ENCODE results near the gene RBBP8NL. TPM values are rescaled to one million over a fixed set of nuclear protein-coding genes. Genes with fewer than 3 reads are reported as not detected.
A peak's percentile ranks its signal among the peaks of the same experiment; 100 is the strongest.

The RBBP8NL gene
- total RNA-seq, 1 experiment from 2014 or later = not detected

DNA sequence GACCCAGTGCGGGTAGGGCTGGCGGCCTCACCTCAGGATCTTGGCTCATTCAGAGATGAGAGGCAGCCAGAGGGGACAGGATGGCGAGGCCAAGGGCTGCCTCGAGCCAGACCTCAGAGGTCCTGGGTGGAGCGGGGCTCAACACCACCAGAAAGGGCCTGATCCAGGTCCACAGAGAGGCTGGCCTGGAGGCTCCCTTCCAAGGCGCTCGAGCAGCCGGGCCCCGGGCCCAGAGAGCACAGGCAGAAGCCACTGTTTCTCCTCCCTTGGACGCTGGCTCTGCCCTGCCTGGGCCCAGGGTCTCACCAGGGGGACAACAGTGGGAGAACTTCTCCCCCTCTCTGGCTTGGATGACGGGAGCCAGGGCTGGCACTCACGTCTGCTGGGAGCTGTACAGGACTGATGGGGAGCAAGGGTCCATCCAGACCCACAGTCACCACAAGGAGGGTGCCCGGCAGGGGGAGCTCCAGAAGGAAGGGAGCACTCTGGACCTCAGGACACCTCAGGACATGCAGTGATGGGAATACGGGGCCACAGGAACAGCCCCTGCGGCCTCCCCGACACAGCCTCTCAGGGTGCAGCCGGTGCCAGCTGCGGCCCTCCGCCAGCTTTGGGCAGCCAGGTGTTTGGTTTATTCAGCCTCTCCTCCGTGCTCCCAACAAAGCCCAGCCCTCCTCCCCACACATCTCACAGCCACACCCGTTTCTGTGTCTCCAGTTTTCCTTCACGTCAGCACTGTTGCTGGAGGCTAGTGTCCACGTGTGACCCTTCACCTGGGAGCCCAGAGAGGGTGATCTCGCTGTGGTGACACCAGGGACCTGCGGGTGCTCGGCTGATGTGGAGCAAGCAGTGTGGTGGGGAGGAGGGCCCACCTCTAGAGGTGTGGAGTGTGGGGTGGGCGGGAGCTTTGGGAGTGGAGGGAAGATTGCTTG, 31.8 kb downstream of the RBBP8NL start:
- peaks cover 35% of the 10 kb centered on the region for H3K36me3 Mint-ChIP-seq (ENCODE audit: insufficient read depth, unreplicated experiment)
- CTCF ChIA-PET = interaction anchor here (0.6 to 1.4 kb wide), 5 partner anchors 25 to 413 kb away, joined by 3 to 5 read pairs (median 3); no protein-coding TSS in a partner anchor
- no peak overlapping the region for H3K4me3 Mint-ChIP-seq (ENCODE audit: unreplicated experiment)
- BruUV-seq (replicated peaks) = no TSS peak
- H3K27me3 Mint-ChIP-seq (ENCODE audit: insufficient read depth, unreplicated experiment) = no peaks in the 10 kb centered on the region
- intact Hi-C loops (cut with micrococcal nuclease) = no loop called here
- H3K27ac Mint-ChIP-seq (ENCODE audit: low read depth, unreplicated experiment) = no peak overlapping the region
- TF ChIP-seq, protein P1, sequence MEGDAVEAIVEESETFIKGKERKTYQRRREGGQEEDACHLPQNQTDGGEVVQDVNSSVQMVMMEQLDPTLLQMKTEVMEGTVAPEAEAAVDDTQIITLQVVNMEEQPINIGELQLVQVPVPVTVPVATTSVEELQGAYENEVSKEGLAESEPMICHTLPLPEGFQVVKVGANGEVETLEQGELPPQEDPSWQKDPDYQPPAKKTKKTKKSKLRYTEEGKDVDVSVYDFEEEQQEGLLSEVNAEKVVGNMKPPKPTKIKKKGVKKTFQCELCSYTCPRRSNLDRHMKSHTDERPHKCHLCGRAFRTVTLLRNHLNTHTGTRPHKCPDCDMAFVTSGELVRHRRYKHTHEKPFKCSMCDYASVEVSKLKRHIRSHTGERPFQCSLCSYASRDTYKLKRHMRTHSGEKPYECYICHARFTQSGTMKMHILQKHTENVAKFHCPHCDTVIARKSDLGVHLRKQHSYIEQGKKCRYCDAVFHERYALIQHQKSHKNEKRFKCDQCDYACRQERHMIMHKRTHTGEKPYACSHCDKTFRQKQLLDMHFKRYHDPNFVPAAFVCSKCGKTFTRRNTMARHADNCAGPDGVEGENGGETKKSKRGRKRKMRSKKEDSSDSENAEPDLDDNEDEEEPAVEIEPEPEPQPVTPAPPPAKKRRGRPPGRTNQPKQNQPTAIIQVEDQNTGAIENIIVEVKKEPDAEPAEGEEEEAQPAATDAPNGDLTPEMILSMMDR (IDR thresholded peaks at IDR 0.05; ENCODE audit: unreplicated experiment) = peak; percentile 52
- POLR2A ChIA-PET = interaction anchor here (1.5 kb wide), 1 partner anchor 10 kb away, joined by 5 read pairs; no protein-coding TSS in a partner anchor
- no peaks in the 10 kb centered on the region for H3K4me1 Mint-ChIP-seq (ENCODE audit: insufficient read depth, unreplicated experiment)
- peaks cover 8% of the 10 kb centered on the region for H3K9me3 Mint-ChIP-seq (ENCODE audit: unreplicated experiment)
- peak; percentile 55 for DNase-seq (ENCODE audit: unreplicated experiment)

DNA sequence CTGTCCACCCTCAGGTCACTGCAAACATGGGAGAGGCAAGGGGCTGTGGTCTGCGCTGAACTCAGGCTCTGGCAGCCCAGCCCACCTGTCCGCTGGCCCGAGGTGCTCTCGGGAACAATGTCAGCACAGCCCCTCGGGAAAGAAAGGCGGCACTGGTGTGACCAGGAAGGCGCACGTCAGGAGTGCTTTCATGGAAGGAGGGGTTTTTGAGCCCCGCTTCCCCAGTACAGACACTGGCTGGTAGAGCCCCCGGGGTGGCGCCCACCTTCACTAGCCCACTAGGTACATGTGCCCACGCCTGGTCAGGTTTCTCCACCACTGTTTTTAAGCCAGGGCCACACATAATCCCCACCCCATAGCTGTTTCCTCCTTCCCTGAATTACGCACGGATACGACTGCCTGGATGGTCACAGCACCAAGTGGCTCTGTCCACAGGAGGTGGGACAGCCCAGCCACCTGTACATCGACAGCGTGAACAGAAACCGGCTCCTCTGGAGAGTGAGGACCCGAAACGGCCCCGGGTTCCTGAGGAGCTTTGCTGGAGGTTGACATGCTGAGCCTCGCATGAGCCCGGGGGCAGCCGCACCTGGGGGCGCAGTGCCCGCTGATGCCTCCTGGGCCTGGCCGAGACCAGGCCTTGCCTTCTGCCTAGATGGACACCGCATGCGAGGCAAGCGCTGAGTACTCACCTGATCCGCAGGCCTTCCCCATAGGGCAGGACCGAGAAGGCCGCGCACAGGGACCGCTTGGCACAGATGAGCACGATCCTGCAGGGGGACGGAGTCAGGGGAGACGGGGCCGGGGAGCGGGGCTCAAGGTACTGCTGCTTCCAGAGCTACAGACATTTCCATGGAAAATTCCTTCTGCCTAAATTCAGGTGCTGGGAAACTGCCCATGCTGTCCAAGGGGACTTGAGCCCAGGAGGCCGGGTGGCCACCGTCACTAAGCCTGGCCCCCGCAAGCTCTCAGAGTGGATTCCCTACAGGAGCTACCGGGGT, 32.8 kb downstream of the RBBP8NL start:
- peaks cover 44% of the 10 kb centered on the region for H3K36me3 Mint-ChIP-seq (ENCODE audit: insufficient read depth, unreplicated experiment)
- TF ChIP-seq, protein P1 (IDR thresholded peaks at IDR 0.05; ENCODE audit: unreplicated experiment) = no peak
- DNase-seq (ENCODE audit: unreplicated experiment) = no peak
- POLR2A ChIA-PET = interaction anchor here (0.6 to 1.2 kb wide), 3 partner anchors 29 to 206 kb away, joined by 3 to 4 read pairs (median 3); partner anchors contain the start of gene ADRM1
- no TSS peak for BruUV-seq (replicated peaks)
- CTCF ChIA-PET = interaction anchor here (0.6 to 0.9 kb wide), 2 partner anchors 15 to 224 kb away, joined by 3 to 4 read pairs; no protein-coding TSS in a partner anchor
- H3K4me1 Mint-ChIP-seq (ENCODE audit: insufficient read depth, unreplicated experiment) = no peaks in the 10 kb centered on the region
- no peak overlapping the region for H3K4me3 Mint-ChIP-seq (ENCODE audit: unreplicated experiment)
- intact Hi-C loops (cut with micrococcal nuclease) = no loop called here
- no peaks in the 10 kb centered on the region for H3K27me3 Mint-ChIP-seq (ENCODE audit: insufficient read depth, unreplicated experiment)
- peaks cover 8% of the 10 kb centered on the region for H3K9me3 Mint-ChIP-seq (ENCODE audit: unreplicated experiment)
- H3K27ac Mint-ChIP-seq (ENCODE audit: low read depth, unreplicated experiment) = no peak overlapping the region

DNA sequence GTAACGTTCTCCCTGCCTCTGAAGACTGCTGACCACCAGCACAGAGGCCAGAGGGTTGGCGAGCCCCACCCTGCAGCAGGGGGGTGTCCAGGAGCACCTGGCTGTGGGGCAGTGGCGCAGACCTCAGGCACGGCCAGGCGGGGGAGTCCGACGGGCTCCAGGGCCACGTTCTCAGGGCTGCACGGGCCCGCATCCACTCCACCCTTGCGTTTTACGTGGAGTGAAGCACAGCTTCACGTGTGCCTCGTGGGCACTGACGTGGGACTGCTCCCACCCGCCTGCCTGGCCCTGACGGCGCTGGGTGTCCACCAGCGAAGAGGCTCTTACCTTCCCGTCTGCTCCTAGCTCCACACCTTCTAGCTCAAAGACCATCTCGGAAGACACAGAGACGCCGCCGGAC, 33.5 kb downstream of the RBBP8NL start:
- ChIA-PET POLR2A (interaction anchor here (1.2 kb wide), 1 partner anchor 91 kb away, joined by 4 read pairs; the partner anchor contains the start of gene ADRM1), CTCF (no interaction called here)
- TF ChIP-seq, protein P1 (IDR thresholded peaks at IDR 0.05; ENCODE audit: unreplicated experiment) = no peak
- Mint-ChIP-seq H3K4me1 (ENCODE audit: insufficient read depth, unreplicated experiment) (no peaks in the 10 kb centered on the region), H3K36me3 (ENCODE audit: insufficient read depth, unreplicated experiment) (peaks cover 50% of the 10 kb centered on the region), H3K9me3 (ENCODE audit: unreplicated experiment) (peaks cover 8% of the 10 kb centered on the region), H3K4me3 (ENCODE audit: unreplicated experiment) (no peak overlapping the region), H3K27ac (ENCODE audit: low read depth, unreplicated experiment) (no peak overlapping the region), H3K27me3 (ENCODE audit: insufficient read depth, unreplicated experiment) (no peaks in the 10 kb centered on the region)
- intact Hi-C loops (cut with micrococcal nuclease) = no loop called here
- BruUV-seq (replicated peaks) = no TSS peak
- DNase-seq (ENCODE audit: unreplicated experiment) = no peak
